GM20431 (cell line): ENCODE data around the gene PTPN23.
"Not testable (repeated sequence)": the region's sequence is repeated elsewhere in the genome, so short reads cannot be mapped to it uniquely, and the experiment has no call there.

Source experiments
- in situ Hi-C: fragments of 300-500 bp; cut with MseI, MboI; formaldehyde crosslinking; loops from one replicate; pipeline ENCODE4 v1.15.0; 2020; ENCODE audit warnings: low sequenced_read_pairs; ENCODE audit not compliant: unreplicated experiment

PTPN23 gene

GRCh38 chr3:47434849-47435248 lies 54.0 kb downstream of the PTPN23 start:
- in situ Hi-C loops: no loop called here

GRCh38 chr3:47436180-47436579 lies 55.4 kb downstream of the PTPN23 start:
- in situ Hi-C loops: no loop called here

GRCh38 chr3:47440131-47440530 lies 59.3 kb downstream of the PTPN23 start:
- in situ Hi-C loops: no loop called here

- in situ Hi-C loops: no loop called here
Measured at GRCh38 chr3:47441796-47442551, 61.2 kb downstream of the PTPN23 start.

- in situ Hi-C loops: no loop called here
Measured at GRCh38 chr3:47443611-47443995, 62.8 kb downstream of the PTPN23 start.

GRCh38 chr3:47444103-47444502 lies 63.3 kb downstream of the PTPN23 start:
- in situ Hi-C loops: no loop called here

- in situ Hi-C loops: no loop called here
Measured at GRCh38 chr3:47452453-47453215, 71.8 kb downstream of the PTPN23 start.

- in situ Hi-C loops: no loop called here
Measured at GRCh38 chr3:47455806-47456452, 75.1 kb downstream of the PTPN23 start.

GRCh38 chr3:47456984-47457383 lies 76.2 kb downstream of the PTPN23 start:
- in situ Hi-C loops: no loop called here

GRCh38 chr3:47459534-47460085 lies 78.8 kb downstream of the PTPN23 start:
- in situ Hi-C loops: not testable (repeated sequence)
